ENCODE results near the gene NALF2. TPM values are rescaled to one million over a fixed set of nuclear protein-coding genes. Genes with fewer than 3 reads are reported as not detected.
A peak's percentile ranks its signal among the peaks of the same experiment; 100 is the strongest.

NALF2 gene
- total RNA-seq, 4 donors from 2014 or later: 0.28 to 0.40 (median 0.35) TPM; not detected in 1

DNA sequence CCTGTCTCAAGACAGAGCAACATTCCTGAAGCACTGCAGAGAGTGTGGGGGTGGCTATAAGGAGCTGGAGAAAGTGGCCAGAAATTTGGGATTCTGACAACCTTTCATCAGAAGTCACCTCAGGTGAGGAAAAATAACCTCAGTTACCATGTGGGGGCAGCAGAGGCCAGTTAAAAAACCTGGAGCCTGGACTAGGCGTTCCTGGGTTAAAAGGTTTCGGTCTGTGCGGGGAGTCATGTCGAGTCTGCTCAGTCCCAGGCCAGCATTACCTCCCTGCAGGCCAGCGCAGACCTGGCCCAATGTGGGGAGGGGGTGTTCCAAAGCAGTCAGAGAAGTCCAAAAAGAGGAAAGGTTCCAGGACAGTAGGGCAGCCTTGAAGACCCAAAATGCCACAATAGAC is 10.9 kb upstream of the NALF2 start:
- no peak for DNase-seq
- H3K27ac ChIP-seq: no peak overlapping the region
- H3K4me1 ChIP-seq: no peaks in the 10 kb centered on the region
- no peaks in the 10 kb centered on the region for H3K36me3 ChIP-seq
- no peak for TF ChIP-seq POLR2A (IDR thresholded peaks at IDR 0.05)
- TF ChIP-seq, protein P1, sequence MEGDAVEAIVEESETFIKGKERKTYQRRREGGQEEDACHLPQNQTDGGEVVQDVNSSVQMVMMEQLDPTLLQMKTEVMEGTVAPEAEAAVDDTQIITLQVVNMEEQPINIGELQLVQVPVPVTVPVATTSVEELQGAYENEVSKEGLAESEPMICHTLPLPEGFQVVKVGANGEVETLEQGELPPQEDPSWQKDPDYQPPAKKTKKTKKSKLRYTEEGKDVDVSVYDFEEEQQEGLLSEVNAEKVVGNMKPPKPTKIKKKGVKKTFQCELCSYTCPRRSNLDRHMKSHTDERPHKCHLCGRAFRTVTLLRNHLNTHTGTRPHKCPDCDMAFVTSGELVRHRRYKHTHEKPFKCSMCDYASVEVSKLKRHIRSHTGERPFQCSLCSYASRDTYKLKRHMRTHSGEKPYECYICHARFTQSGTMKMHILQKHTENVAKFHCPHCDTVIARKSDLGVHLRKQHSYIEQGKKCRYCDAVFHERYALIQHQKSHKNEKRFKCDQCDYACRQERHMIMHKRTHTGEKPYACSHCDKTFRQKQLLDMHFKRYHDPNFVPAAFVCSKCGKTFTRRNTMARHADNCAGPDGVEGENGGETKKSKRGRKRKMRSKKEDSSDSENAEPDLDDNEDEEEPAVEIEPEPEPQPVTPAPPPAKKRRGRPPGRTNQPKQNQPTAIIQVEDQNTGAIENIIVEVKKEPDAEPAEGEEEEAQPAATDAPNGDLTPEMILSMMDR (IDR thresholded peaks at IDR 0.05): peak in 3 of 6 experiments; percentile 26 to 37 (median 35)
- H3K27me3 ChIP-seq: no peaks in the 10 kb centered on the region
- no peaks in the 10 kb centered on the region for H3K9me3 ChIP-seq
- H3K4me3 ChIP-seq: no peak overlapping the region

- TF ChIP-seq, protein P1 (IDR thresholded peaks at IDR 0.05): no peak
- no peaks in the 10 kb centered on the region for H3K9me3 ChIP-seq
- no peak overlapping the region for H3K4me3 ChIP-seq
- no peak for DNase-seq
- H3K36me3 ChIP-seq: no peaks in the 10 kb centered on the region
- no peaks in the 10 kb centered on the region for H3K27me3 ChIP-seq
- H3K4me1 ChIP-seq: no peaks in the 10 kb centered on the region
- no peak overlapping the region for H3K27ac ChIP-seq
Measured at GRCh38 chrX:69493766-69494165, 10.4 kb upstream of the NALF2 start.

GRCh38 chrX:69496183-69496582 is 7.9 kb upstream of the NALF2 start:
- no peaks in the 10 kb centered on the region for H3K9me3 ChIP-seq
- no peak overlapping the region for H3K4me3 ChIP-seq
- no peaks in the 10 kb centered on the region for H3K4me1 ChIP-seq
- H3K27me3 ChIP-seq: no peaks in the 10 kb centered on the region
- no peak for DNase-seq
- H3K36me3 ChIP-seq: no peaks in the 10 kb centered on the region
- no peak overlapping the region for H3K27ac ChIP-seq
- TF ChIP-seq, protein P1 (IDR thresholded peaks at IDR 0.05): no peak
- no peak for TF ChIP-seq POLR2A (IDR thresholded peaks at IDR 0.05)

GRCh38 chrX:69501429-69501828 is 2.7 kb upstream of the NALF2 start:
- H3K27me3 ChIP-seq: no peaks in the 10 kb centered on the region
- H3K4me3 ChIP-seq: no peak overlapping the region
- H3K36me3 ChIP-seq: no peaks in the 10 kb centered on the region
- TF ChIP-seq, protein P1 (IDR thresholded peaks at IDR 0.05): no peak
- no peak for TF ChIP-seq POLR2A (IDR thresholded peaks at IDR 0.05)
- no peak overlapping the region for H3K27ac ChIP-seq
- H3K4me1 ChIP-seq: peaks cover 0 to 4% (median 0%) of the 10 kb centered on the region in 4 donors
- no peak for DNase-seq
- H3K9me3 ChIP-seq: no peaks in the 10 kb centered on the region

DNA sequence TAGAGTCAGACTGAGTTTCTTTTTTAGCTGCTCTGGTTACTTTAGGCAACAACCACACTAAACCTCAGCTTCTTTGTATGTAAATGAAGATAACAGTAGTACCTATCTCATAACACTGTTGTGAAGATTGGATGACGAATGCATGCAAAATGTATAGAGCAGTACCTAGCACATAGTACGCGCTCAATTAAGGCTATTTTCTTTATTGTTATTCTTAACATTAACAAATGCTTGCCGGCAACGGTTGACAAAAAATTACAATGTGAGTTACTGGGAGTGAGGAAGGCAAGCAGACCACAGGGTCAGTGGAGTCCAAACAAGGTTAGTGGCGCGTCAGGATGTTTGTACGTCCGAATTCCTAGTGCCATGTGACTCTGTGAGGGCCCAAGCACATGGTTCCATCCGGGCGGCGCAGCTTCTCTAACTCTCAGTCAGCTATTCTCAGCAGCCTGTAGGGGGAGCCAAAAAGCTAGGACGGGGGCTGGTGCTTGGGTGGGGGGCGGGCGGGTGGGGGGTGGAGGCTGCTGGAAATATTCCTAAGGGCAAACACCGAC is 821 bp upstream of the NALF2 start:
- Histone ChIP-seq H3K27me3 (no peaks in the 10 kb centered on the region), H3K36me3 (no peaks in the 10 kb centered on the region), H3K27ac (no peak overlapping the region), H3K4me1 (peaks cover 0 to 4% (median 0%) of the 10 kb centered on the region in 4 donors), H3K4me3 (peak overlapping the region in 1 of 4 donors; percentile 48), H3K9me3 (no peaks in the 10 kb centered on the region)
- DNase-seq: no peak
- TF ChIP-seq, protein P1 (IDR thresholded peaks at IDR 0.05): no peak
- TF ChIP-seq POLR2A (IDR thresholded peaks at IDR 0.05): no peak
